ENCODE measurements around the gene IGFBP6.

DNA sequence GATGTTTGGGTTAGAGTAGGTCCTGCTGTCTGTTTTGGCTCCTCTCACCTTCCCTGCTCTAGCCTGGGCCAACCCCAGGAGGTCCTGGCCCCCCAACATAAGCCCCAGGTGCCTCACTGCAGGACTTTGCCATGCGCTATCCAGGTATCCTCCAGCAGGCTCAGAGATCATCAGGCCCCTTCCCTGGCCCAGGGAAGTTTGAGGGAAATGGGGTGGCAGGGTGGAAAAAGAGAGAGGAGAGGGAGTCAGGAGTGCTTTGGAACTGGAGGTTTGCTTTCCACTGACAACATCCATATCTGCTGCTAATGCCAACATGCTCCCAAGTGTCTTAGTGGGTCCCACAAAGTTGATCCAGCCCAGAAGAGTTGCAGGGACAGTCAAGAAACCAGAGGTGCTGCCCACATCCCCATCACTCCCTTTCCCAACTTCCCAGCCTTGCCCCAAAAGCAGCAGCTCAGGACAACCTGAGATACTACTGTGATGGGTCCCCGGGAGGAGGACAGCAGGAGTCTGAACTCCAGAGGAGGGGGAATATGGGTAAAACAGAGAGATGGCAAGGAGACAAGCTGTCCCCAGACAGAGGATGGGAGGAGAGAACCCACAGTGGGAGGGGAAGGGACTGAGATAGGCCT, 46.9 kb upstream of the IGFBP6 start:
- TF ChIP-seq POLR2A (IDR thresholded peaks at IDR 0.05) = no peak
- TF ChIP-seq, protein P1, sequence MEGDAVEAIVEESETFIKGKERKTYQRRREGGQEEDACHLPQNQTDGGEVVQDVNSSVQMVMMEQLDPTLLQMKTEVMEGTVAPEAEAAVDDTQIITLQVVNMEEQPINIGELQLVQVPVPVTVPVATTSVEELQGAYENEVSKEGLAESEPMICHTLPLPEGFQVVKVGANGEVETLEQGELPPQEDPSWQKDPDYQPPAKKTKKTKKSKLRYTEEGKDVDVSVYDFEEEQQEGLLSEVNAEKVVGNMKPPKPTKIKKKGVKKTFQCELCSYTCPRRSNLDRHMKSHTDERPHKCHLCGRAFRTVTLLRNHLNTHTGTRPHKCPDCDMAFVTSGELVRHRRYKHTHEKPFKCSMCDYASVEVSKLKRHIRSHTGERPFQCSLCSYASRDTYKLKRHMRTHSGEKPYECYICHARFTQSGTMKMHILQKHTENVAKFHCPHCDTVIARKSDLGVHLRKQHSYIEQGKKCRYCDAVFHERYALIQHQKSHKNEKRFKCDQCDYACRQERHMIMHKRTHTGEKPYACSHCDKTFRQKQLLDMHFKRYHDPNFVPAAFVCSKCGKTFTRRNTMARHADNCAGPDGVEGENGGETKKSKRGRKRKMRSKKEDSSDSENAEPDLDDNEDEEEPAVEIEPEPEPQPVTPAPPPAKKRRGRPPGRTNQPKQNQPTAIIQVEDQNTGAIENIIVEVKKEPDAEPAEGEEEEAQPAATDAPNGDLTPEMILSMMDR (IDR thresholded peaks at IDR 0.05) = no peak

Data from adrenal gland (tissue), 5 donors.